Activated T-cell treated with anti-CD3 and anti-CD28 coated beads for 48 hours (primary cell): ENCODE results near the gene SFT2D3.

Experiments used
- DNase-seq: peaks from one replicate; pipeline ENCODE4 v3.0.0-alpha.2; 2020; ENCODE audit warnings: low read depth

Gene SFT2D3, protein sequence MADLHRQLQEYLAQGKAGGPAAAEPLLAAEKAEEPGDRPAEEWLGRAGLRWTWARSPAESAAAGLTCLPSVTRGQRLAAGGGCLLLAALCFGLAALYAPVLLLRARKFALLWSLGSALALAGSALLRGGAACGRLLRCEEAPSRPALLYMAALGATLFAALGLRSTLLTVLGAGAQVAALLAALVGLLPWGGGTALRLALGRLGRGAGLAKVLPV

DNA sequence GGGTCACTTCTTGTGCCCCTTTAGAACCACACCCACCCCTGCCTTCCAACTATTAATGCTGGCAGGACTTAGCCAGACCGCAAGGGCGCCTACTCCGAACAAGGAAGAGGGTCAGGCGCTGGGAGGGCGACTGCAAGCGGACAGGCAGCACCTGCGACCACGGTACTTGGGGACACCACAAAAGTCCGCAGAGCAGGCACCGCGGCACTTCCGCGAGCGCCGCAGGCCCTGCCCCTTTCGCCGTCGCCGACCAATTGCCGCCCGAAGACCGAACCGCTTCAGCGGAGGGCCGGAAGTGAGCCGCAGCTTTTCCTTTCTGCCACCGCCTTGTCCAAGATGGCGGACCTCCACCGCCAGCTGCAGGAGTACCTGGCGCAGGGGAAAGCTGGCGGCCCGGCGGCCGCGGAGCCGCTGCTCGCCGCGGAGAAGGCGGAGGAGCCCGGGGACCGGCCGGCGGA, at the start of gene SFT2D3:
Gene SFT2D3, plus strand, starts transcription at position 305 of the 458 bp plus-strand sequence. Its CDS starts 32 bp downstream, at position 337.
- DNase-seq = peak; percentile 90

DNA sequence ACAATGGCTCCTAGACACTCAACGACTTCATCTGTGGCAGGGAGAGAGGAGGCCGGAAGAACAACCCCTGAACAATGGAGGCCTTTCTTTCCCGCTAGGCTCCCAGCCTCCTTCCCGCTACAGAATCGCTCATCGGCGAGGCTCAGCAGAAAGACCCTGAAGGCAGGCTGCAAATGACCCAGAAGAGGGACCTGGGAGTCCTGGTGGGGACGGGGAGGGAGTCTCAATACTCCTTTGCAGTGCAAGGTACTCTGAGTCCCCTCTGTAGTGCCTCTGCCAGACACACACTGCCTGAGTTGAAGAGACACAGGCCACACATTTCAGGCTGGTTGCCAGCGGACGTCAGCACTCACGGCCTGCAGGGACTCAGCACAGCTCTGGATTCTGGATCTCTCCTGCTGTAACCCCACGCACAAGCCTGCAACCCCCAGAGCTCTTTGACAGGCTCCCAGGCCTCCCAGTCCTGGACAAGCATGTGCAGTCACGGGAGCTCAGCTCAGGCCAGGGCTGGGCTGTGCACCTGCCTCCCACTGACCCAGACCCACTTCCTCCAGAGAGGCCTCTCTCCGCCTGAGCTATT, 49.2 kb upstream of the SFT2D3 start:
- DNase-seq = no peak

DNA sequence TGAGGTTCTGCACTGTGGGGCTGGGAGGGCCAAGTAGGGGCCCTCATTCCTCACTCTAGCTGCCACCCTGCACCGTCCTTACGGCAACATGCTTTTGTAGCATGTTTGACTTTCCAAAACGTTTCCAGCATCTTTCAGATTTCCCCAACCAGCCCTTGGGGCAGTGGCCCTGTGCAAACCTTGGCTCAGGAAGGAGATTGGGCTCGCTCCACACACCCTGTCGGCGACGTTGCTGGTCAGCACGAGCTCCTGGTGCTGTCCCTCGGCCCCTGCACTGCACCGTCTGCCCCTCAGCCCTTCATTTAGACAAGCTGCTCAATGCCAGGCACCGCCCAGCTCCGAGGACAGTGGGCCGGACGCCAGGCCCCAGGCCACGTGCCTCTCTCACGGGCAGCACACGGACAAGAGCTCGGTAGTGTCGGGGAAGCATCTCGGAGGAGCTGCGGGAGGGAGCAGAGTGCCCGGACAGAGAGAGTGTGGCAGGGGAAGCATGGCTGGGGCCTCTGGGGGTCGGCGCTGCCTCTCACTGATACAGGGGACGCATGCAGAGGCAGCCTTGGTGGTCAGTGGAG, 48.4 kb upstream of the SFT2D3 start:
- DNase-seq = no peak

DNA sequence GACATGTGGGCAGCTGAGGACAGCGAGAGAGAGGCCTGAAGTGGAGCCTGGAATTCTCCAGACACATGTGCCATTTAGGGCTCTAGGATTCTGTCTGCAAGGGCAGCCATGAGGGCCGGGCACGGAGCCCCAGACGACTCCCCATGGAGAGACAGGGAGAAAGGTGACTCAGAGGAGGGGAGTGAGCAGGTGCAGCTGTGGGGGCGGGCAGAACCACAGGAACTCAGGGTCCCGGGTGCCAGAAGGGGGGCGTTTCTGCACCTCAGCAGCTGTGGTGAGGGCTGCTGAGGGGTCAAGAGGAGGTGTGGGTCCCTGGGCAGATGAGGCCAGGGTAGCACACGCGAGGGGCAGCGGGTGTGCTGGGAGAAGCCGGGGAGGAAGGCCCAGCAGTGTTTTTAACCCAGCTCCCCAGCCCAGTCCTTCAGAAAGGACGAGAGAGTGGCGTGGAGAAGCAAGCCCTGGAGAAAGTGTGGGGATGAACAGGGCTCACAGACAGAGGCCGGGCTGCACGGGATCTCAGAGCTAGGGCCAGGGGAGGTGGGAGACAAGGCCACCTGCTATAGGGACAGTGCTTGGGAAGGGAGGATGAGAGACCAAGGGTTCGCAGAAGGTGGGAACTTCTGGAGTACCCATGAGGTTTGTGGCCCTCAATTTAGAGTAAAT, 47.7 kb upstream of the SFT2D3 start:
- DNase-seq = no peak

DNA sequence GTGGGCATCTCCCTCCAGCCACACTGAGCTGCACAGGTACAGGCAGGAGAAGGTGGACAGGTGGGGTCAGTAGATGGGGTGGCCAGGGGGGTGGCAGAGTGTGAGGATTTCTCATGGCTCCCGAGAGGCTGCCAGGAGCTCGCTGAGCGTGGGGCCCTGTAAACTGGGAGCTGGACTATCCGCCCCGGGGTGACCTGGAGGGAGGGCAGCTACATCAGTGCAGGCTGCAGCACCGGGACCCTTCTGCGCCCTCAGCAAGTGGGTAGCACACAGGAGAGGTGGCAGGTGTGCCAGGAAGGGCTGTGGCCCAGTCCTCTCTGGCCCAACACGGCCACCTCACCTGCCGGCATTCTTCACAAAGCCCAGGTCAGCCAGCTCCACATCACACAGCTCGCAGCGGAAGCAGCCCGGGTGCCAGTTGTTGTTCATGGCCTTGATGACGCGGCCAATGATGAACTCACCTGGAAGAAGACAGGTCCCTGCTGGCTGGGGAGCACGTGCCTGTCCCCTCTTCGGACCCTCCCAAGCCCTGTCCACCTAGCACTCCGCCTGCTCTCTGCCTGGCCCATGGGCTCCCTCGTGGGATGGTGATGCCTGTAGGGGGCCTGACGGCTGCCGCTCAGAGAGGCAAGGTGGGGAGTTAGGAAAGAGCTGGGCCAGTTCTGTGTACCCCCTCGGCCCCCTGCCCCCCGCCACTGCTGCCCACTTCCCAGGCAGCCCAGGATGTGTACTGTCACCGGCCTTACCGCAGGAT, 47.0 kb upstream of the SFT2D3 start:
- no peak for DNase-seq

DNA sequence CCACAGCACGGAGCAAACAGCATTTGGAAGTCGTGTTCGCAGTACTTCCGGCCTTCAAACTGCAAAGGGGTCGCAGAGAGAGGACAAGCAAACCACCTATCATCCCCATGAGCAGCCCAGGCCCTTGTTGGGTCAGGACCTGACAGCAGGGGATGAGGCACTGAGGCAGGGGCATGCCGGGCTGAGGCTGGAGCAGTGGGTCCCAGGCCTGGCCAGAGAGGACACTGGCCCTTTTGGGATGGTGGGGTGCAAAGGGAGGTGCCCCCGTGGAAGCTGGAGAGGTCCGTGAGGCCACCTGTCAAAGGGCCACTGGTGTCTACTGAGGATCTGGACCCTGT, 46.5 kb upstream of the SFT2D3 start:
- DNase-seq = no peak

DNA sequence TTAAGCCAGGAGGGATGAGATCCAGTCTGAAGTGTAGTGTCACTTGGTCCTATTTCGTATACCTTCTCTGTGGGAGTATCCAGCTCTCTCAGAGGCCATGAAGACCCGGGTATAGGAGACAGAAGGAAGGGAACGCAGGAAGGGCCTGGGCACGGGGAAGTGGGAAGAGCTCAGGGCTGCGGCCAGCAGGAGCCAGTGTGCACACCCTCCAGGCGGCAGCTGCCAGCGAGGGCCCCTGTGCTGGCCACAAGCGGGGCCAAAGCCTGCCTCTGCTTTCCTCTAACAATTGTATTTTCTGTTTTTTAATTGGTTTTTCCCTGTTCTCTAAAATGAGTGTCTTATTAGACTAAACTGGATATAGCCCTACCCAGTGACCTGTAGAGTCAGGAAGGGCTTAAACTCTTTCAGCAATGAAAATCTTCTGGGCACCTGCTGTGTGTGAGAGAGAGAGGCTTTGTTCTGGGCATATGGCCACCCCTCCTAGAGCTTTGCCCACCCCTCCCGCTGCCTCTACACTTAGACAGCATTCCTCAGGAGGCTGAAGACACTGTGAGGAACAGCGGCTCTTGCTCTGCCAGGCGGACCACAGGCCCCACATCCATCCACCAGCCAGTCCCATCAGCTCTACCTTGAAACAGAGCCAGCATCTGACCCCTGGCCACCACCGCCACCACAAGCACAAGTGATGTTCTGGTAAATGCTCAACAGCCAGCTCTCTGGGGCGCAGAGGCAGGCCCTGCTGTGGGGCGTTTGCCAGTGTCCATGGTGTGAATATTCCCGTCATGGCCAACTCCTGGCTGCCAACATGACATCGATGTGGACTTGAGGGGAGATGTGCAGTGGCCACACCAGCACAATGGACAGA, 45.9 kb upstream of the SFT2D3 start:
- DNase-seq = no peak

DNA sequence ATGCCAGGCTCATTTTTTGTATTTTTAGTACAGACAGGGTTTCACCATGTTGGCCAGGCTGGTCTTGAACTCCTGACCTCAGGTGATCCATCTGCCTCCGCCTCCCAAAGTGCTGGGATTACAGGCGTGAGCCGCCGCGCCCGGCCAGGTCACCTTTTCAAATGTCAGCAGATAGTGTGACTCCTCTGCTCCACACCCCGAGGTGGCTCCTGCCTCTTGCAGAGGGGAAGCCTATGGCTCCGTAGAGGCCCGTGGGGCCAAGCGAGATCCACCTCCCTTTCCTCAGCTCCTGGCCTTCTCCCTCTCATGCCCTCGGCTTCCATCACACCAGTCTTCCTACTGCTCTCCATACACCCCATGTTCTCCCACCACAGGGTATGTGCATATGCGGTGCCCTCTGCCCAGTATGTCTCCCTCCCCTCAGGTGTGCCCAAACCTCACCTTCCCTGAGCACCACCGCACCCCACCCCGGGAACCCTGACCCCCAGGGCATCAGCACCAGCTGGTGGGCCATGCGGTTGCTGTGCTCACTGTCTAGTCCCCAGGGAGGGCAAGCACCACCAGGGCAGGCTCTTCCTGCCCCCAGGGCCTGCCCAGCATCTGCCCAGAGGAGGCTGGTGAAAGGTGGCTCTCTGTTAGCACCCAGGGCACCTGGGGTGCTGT, 44.6 kb upstream of the SFT2D3 start:
- no peak for DNase-seq

DNA sequence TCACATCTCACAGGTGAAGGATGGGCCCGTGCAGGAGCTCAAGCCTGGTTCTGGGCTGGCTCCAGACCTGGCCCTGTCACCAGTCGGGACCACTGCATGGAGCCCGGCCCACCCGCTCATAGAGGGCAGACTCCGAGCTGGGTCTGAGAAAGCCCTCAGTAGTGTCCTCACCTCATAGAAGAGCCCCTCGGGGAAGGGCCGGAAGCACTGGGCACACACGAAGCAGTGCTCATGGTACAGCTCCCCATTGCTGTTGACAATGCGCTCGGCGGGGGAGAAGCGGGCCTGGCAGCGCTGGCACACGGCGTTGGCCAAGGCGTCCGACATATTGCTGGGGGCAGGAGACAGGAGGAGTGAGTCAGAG, 44.1 kb upstream of the SFT2D3 start:
- no peak for DNase-seq

DNA sequence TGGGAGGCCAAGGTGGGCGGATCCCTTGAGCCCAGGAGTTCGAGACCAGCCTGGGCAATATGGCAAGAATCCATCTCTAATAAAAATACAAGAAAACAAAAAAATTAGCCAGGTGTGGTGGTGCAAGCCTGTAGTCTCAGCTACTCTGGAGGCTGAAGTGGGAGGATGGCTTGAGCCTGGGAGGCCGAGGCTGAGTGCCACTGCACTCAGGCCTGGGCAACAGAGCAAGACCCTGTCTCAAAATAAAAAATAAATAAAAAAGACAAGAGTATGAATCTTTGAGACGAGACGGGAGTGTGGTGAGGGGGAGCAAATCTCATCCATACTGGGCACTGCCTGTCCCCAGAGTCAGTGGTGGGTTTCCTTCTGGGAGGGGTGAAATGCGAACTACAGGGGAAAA, 43.2 kb upstream of the SFT2D3 start:
- DNase-seq = no peak

DNA sequence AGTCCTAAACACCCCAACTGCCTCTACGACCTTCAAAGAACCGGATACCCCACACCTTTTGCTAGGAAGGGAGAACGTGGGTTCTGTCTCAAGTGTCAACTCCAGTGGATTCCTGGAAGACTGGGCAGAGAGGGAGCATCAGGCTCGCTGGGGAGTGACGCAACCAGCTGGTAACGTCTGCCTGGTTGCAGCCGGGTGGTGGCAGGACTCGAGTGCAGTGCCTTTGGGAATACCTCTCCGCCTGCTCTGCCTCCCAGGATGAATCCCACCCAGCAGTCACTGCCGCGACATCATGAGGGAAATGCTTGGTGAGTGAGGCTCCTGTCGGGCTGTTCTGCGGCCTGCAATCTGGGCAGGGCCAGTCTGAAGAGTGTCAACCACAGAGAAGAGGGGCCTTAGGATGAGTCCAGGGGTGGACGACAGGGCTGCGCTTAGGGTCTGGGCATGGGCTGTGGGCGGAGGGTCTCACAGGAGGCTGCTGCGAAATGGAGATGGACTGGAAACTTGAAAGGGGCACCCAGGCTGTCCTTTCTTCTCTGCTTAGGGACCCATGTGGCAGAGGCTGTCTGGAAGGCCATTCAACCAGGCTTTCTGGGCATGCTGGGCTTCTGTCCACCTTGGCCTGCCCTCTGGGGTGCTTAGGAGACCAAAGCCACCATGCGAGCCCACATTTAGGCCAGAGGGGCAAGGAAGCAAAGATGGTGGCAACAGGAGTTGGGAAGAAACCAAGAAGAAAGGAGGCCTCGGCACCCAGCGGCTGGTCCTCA, 42.5 kb upstream of the SFT2D3 start:
- DNase-seq = no peak

DNA sequence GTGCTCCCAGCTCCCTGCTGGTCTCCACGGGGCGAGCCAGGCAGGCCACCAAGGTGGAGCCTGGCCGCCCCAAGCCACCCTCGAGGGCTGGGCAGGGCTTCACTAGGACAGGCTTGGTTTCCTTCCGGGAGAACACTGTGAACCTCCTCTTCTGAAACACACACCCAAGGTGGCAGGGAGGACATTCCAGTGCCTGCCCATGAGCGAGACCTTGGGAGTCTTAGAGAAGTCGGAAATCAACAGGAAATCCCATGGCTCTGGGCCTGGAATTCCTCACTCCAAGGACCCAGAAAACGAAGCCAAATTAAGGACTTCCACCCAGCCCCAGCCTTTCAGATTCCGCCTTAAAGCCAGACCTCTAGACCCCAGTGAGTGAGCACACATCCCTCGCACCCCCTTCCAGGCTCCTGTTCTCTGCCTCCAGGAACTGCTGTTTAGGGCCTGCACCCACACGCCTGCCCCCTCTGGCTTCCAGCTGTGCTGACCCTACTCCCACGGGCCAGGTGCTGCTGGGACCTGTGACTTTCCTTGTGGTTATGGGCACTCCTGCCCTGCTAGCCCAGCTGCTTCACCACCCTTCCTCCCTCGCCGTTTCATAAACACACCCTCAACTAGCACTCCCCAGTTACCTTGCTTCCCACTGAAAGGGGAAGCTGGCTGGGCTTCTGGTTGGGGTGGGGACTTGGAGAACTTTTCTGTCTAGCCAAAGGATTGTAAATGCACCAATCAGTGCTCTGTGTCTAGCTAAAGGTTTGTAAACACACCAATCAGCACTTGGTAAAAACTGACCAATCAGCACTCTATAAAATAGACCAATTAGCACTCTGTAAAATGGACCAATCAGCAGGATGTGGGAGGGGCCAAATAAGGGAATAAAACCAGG, 41.6 kb upstream of the SFT2D3 start:
- DNase-seq = no peak

DNA sequence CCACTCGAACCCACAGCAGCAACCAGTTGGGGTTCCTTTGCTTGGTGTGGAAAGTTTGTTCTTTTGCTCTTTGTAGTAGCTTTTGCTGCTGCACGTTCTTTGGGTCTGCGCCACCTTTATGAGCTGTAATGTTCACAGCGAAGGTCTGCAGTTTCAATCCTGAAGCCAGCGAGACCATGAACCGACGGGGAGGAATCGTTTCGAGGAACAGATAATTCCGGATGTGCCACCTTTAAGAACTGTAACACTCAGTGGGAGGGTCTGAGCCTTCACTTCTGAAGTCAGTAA, 41.1 kb upstream of the SFT2D3 start:
- DNase-seq = no peak

DNA sequence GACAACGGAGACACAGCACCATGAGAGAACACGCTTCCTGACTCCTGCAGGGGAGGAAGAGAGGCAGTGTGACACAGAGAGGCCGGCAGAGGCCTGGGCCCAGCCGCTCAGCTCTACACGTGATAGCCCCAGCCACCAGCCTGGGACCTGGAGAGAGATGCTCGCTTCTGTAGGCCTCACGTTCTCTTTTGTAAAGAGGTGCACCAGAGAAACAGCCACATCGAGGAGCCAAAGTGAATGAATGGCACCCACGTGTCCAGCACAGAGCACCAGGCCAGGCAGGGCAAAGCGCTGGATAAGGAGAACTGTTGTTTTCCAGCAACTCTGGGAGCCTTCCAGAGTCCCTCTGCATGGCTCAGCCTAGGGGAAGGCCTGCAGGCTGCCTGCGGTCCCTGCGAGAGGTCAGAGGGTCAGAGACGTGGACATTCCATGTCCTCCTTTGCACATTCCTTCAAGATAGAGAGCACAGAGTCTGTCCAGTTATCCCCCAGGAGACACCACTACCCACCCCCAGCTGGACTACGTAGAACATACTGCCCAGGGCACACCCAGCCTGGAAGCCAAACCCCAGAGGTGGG, 40.1 kb upstream of the SFT2D3 start:
- DNase-seq = no peak

DNA sequence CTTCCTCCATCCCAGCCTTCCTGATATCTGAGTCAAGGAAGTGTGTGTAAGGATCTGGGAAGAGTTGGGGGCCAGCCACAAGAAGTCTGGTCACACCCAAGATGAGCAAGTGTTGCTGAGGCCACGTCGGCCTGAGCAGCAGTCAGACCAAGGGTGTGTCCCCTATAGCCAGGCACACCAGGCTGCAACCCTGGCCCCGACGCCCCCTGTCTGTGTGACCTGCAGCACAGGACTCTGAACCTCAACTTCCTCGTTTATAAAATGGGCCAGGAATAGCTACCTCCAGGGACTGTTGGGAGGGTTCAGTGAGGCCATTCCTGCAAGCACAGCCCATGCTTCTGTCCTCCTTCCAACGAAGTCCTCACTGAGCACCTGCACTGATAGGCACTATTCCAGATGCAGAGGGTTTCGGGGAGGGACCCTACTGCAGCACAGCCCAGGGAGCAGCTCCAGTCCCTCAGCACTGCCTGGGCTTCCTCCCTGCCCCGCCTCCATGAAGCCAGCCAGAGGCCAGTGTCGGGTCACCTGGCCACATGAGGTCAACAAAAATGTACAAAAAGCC, 39.3 kb upstream of the SFT2D3 start:
- no peak for DNase-seq

DNA sequence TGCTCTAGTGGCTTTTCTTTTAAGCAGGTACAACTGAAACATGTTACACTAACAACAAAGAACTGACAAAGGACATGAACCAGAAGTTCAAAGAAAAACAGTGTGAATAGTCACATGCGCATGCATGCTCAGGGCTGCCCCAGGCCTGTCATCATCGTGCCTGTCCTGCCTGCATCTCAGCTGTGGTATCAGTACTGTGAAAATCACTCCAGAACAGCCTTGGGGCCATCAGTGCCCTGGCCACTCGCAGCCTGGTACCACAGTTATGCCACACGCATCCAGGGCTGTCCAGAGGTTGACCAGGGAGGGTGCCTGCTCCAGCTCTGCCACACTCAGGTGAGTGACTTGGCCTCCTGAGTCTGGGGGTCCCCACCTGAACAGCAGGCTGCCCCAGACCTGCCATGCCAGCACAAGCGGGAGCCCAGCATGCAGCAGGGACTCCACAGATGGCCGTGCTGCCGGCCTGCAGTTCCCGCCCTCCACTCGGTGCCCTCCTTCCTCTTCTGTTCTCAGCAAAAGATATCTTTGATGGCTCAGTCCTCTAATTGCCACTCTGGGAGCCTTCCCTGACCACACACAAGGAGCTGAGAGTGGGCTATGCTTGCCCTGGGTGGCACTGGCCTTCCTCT, 38.2 kb upstream of the SFT2D3 start:
- no peak for DNase-seq

DNA sequence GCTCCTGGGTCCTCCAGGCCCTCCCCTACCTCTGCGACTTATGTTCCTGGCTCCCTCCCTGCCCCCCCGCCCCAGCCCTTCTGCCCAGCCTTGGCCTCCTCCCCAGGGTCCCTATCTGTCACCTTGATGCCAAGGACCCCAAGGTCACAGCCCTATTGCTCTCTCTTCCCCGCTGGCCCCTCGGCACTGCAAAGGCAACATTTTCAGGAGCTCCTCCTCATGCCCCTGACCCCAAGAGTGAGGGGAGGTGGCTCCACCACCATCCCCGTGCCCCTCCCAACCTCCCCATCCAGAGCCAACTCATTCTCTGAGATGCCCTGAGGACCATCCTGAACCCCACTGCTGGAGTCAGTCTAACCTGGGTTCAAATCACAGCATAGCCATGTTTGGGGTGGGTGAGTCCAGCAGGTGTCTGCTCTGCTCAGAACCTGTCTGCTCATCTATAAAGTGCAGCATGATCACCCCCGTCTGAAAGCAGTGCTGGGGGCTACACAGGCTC, 37.7 kb upstream of the SFT2D3 start:
- DNase-seq = no peak
